NCI-H128 (cell line): ENCODE data around the gene SUCLG2.

Experiments used
- DNase-seq: peaks from one replicate; lab custom pipeline; 2025; ENCODE audit not compliant: unreplicated experiment; lab: John Stamatoyannopoulos, UW

SUCLG2 gene

DNA sequence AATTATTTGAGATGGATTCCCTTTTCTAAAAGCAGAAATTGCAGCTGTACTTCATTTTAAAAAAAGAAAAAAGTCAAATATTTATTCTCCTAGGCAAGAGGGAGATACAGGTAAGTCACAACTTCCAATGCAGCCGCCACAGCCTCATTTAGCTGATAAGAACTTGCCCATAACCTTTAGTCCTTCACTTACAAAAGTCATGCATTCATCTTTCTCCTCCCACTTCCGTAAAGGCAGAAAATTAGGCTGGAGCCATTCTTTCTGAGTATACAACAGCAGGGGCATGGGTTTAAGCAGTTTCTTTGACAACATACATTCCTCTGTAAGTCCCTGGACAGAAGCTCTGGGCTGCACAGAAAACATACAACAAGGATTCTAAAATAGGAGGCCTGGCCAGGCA lies 4.3 kb downstream of the SUCLG2 start:
- no peak for DNase-seq

DNA sequence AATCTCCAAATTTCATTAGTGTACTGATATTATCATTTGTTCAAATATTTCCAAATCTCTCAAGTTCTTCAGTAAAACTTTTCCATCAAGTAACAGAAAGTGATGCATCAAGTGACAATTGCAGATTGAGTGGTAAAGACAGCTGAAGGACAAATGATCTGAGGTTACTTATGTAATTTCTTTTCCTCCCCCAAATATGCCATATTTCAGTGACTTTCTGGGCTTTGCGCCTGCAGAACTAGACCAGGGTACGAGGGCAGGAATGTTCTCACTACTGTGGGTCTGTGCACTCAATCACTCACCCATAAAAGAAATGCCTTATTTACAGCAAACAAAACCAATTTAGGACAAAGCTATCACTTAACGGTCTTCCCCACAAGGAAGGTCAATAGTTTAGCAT lies 4.7 kb downstream of the SUCLG2 start:
- DNase-seq = no peak

DNA sequence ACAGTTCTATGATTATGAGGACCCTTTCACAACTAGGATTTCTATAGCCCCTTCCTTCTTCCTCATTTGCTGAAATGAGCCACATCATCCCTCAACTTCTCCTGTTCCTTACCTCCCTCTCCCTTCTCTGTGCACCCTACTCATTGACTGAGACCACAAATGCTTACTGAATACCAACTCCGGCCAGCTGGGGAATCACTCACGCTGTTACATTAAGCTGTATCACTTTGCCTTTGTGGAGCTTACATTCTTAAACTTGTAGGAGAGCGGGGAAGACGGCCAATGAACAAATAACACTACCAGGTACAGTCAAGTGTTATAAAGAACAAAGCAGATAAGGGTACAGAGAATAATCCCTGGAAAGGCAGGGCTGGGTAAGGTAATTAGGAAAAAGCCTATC lies 5.7 kb downstream of the SUCLG2 start:
- no peak for DNase-seq

DNA sequence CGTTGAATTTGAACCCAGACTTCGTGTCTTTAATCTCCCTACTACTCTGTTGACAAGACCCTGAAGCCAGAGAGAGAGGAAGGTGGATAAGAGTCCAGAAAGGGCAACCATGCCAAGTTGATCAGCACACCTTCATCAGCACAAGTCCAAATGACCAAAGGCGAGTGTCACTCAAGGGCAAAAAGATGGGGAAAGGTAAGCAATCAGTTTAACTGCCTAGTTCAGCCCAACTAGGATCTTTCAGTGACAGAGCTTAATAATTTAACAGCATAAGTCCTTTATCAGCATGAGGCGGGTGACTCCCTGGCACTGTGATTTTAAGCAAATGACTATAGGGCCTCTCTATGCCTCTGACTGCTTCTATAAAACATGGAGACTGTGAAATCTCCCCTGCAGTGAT lies 6.2 kb downstream of the SUCLG2 start:
- no peak for DNase-seq

DNA sequence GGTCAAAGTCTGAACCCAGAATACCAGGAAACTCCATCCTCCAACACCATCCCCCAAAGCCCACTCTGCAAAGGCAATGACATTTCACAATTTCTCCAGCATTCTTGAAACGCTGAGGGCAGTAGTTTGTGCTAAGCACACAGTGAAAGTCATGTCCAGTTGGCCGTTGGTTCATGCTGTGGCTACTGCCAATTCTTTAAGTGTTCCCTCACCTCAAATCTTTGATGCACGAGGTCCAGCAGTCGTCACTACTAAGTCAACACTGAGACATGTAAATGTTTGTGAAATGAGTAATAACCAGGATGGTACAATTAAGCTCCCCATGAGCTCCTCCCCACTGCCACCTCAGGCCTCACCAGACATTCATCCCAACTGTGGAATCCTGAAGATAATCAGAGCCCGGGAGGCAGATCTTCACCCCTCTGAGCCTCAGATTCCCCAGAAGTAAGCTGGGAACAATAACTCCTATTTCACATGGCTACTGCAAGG lies 7.0 kb downstream of the SUCLG2 start:
- no peak for DNase-seq

DNA sequence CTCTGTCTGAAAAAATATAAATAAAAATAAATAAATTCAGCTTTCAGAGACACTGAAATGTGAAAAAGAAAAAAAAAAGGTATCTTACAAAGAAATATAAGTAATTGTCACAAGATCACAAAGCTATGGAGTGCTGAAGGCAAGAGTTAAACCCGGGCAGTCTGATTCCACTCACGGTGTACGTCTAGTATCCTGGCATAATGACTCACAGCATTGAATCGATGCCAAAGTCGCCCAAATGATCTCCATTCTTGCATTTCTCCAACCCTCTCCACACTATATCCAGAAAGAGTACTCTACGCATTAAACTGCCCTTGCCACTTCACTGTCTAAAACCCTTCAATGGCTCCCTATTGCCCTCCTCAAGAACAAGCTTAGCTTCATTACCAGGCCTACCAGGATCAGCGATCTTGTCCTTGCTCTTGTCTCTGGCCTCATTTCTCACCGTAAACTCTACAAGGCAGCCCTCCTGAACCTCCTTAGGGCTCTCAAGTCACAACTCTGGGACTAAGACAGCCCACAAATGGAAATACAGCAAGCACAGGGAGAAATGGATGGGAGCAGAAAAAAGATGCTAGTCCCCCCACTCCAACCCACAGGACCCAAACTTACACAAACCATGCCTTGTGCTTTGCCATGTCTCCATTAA lies 7.7 kb downstream of the SUCLG2 start:
- DNase-seq = no peak

DNA sequence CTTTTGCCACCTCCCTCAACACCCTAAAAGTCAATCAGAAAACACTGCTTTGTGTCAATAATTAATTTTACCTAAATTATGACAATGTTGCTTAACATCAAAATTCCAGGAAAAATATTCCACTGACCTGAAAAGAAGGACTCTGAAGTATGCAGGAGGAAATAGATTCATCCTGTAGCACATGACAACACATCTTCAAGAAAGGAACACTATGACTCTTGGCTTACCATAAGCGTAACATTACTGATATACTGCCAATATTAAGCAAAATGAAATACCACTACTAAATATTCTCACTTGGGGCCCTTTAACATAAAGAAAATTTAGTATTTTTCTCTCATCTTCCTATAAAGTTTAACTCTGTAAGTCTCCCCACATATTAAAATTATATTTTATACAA lies 9.6 kb downstream of the SUCLG2 start:
- no peak for DNase-seq

DNA sequence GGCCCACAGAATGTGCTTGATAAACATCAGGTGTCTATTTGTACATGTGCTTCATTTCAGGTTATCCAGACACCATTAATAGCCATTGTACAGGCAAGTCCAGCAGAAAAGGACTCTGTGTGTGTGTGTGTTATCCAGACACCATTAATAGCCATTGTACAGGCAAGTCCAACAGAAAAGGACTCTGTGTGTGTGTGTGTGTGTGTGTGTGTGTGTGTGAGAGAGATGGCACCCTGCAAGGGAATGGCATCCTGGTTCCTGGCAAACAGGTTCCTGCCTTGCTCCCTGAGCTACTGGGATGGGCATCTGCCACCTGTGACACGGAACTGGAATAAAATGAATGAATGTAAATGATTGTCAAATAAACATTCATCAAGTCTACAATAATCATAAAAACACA lies 11.7 kb downstream of the SUCLG2 start:
- no peak for DNase-seq

DNA sequence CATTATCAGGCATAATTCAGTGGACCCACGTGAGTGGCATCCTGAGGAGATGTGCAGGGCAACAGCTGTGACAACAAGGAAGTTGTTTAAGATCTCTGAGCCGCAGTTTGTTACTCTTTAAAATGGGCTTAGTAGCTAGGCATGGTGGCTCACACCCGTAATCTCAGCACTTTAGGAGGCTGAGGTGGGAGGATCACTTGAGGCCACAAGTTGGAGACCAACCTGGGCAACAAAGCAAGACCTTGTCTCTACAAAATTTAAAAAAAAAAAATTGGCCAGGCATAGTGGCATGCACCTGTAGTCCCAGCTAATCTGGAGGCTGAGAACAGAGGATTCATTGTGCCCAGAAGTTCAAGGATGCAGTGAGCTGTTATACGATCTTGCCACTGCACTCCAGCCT lies 12.2 kb downstream of the SUCLG2 start:
- DNase-seq = no peak

DNA sequence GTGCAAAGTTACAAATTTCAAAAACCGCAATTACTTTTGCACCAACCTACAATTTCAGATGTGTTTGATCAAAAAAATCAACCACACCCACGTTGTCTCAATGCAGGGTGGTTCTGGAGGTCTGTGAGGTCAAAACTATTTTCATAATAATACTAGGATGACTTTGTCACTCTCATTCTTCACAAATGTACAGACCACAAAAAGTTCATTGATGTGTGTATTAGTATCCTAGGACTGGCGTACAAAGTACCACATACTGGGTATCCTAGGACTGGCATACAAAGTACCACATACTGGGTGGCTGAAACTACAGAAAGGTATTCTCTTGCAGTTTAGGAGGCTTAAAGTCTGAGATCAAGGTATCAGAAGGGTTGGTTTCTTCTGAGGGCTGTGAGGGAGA lies 13.0 kb downstream of the SUCLG2 start:
- DNase-seq = no peak

DNA sequence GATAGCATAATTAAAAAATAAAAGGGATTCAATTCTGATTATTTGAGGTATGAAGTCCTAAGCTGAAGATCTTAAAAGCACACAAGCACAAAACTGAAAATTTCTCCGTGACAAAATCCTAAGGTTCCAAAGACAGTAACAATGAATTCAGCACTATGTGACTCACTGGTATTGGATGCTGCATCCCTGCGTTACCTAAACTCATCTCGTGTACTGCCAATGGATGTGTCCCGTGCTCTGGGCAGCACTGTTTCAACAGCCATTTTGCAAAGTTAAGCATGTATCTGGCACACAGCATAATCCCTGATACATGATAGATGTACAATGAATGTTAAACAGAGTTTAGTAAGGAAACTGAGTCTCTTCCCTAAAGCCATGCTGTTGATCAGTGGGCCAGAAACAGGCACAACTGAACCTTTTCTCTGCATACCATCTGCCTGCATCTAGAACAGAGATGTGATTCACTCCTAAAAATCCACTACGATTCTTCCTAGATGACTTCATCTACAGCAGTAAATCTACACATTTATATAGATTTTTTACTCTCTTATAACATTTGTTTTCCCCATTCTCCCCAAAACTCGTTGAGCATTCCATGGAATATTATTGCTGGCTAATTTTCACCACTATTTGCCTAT lies 14.3 kb downstream of the SUCLG2 start:
- no peak for DNase-seq

DNA sequence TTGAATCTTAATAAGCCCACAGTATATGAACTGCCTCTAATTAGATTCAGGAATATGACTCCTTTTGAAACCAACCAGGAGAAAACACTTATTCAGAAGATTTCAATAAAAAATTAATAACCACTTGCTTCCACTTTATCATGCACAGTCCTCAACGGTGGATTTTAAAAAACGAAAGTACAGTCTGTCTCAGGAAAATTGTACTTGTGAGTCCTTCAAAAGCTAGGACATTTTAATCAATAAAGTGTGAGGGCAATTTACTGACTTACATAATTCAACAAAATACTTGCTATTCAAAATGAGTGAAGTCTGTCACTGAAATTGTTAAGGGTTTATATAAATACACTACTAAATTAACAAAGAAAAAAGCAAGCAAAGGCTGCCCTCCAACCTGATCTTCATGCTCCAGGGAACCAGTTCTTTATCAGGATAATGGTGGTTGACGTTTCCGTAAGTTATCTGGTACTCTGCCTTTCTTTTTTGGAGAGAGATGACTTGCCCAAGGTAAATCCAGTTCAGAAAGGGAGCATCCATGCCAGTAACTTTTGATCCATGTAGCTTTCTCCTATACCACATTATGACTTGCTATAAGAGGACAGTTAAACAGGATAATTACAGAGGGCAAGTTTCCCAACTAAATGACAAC lies 17.0 kb downstream of the SUCLG2 start:
- no peak for DNase-seq

DNA sequence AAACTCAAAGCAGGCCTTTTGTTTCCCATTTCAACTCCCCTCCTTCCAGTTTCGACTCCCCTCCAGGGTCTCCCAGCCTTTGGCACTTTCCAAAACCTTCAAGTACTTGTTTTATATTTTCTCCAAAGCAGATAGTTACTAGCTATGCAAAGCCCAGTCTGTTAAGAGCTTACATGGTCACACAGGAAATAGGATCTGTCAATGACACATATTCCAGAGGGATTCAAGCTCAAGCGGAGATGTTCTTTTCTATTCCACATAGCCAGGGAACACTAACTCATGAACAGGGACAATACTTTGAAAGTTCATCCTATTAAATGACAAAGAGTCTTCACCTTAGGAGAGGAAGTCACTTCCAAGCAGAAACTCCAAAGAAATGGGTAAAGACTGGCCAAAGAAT lies 18.6 kb downstream of the SUCLG2 start:
- no peak for DNase-seq

DNA sequence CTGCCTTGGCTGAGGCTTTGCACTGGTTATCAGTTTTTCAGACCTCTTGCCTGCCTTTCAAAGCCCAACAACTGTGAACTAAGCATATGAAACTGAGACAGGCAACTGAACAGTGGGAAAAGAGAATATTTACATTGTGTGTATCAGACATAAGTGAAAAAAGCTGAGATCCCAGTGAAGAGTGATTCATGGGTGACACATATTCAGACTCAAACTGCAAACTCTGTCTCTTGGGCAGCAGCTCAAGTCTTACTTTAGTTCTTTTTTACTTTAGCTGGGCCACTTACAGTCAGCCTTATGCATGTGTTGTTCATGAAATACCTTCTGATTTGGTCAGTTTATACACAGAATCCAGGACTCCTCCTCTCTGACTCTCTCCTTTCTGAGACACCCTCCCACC lies 19.2 kb downstream of the SUCLG2 start:
- no peak for DNase-seq

DNA sequence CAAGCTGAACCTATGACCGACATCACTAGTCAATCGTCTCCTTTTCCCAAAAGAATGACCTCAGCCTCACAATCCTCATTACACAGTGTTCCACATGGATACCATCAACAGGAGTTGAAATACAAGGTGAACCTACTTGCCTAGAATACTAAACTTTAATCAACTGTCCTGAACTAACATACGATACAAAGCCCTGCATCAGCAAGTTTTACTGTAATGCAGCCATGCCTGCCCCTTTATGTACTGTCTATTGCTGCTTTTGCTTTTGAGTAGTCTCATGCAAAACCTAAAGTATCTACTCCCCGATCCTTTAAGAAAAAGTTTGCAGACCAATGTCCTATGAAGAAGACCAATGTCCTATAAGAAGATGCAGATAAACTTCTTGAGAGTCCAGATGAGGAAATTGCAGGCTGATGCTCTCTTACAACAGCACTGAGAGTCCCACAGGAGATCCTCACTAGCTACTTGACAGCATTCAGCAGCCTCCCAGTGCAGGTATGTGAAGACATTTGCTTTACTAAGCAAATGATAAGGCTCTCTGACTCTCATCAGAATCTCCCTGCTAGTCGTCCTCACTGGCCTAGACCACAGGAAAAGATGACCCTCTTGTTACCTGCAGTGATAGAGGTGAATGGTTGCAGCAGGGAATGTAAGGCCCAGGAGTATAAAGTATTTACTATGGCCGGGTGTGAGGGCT lies 23.6 kb downstream of the SUCLG2 start:
- DNase-seq = no peak

DNA sequence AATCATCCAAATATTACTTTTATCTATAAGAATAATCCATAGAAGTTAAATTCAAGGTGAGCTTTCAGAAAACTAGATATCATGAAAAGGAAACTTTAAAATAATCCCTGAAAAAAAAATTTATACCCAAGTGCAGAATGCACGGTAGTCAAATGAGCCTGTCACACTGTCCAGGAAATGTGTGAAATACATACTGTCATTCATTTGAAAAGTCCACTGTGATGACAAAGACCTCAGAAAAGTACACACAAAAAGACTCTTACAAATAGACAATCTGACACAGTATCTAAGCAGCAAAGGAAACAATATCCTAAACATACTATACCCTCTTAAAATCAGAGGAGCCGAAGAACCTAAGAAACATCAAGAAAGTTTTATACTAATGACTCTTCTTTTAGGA lies 29.7 kb downstream of the SUCLG2 start:
- no peak for DNase-seq

DNA sequence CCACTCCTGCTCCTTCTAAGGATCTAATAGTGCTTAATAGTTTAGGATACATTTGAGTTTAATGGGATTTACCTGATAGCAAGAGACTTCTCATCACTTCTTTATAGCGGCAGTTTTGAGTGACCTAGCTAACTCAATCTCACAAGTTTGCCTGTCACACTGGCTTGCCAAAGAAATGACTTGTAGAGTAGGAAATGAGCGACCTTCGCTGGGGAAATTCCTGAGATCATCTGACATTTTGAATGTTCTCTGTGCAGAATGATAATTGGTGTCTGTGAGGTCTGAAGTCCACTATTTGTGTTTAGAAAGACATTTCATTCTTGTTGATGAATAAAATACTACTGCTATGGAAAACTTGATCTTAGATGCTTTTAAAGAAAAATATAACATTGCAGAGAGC lies 30.3 kb downstream of the SUCLG2 start:
- no peak for DNase-seq

DNA sequence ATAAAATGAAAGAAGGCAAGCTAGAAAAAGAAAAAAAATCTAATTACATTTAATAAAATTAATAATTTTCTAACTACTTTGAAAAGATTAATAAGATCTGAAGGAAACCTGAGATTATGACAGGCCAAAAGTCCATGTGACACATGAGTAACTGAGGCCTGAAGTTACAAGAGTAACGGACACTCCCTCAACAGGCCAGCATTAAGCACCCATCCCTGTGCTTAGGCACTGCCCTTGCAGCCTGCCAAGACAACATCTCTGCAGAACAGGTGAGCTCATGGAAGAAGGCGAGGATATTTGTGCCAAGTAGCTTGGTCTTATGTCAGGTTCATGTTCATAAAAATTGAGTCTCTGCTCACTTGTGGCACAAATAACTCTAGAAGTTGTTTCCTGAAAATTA lies 31.8 kb downstream of the SUCLG2 start:
- DNase-seq = no peak

DNA sequence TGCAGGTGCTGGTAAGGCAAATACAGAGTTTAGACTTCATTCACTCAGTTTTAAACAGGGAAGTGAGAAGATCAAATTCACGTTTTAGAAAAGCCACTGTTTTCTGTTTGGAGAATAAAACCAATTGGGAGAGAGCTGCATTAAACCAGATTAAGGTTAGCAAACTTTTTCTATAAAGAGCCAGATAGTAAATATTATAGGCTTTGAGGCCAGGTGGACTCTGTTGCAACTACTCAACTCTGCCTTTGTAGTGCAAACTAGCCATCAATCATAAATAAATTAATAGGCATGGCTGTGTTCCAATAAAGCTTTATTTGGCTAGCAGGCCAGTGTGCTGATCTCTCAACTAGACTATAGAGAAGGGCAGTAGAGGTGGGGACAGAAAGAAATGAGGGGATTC lies 33.5 kb downstream of the SUCLG2 start:
- DNase-seq = no peak

DNA sequence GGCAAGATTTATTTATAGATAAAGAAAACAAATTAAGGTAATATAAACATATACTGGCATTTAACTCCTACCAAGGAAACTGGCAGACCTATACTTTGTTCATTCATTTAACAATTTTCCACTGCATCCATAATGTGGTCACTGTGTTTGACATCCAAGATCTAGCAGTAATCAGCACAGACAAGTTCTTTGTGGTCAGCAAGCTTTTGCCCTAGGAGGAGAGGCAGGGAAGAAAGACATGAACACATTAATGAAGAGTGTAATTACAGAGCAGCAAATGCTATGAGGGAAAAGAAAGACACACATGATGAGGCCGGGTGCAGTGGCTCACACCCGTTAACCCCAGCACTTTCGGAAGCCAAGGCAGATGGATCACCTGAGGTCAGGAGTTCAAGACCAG lies 34.4 kb downstream of the SUCLG2 start:
- DNase-seq = no peak

DNA sequence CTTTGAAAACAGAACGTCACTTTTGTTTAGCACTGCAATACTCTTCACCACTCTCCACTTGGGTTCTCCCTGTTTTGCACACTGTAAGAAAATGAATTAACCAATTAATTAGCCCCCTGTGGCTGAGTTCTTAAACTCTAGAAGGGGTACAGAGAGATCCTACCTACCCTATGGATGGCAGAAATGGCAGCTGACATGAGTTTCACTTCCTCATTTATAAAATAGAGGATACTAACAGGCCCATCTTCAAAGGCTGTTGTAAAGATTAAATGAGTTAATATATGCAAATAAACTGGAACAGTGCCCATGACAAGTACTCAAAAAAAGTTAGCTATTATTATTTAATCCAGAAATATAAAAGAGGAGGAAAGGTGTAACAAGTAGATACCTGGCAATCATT lies 36.9 kb downstream of the SUCLG2 start:
- no peak for DNase-seq

DNA sequence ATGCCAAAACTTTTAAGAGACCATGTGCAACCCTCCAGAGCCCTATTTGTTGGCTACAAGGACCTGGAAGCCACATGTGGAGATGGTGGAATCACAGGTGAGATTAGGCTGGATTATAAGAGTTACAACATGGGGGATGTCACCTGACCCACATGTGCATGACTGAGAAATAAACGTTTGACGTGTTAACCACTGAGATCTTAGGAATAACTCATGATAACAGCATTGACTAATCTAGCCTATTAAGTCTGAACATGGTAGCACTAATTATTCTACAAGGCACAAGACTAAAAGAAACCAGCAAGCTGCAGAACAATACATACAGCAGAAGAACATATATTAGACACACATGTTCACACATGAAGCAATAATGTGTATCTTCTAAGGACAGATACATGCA lies 38.4 kb downstream of the SUCLG2 start:
- DNase-seq = no peak
